Measurements from ENCODE around the gene LIPG.

DNA sequence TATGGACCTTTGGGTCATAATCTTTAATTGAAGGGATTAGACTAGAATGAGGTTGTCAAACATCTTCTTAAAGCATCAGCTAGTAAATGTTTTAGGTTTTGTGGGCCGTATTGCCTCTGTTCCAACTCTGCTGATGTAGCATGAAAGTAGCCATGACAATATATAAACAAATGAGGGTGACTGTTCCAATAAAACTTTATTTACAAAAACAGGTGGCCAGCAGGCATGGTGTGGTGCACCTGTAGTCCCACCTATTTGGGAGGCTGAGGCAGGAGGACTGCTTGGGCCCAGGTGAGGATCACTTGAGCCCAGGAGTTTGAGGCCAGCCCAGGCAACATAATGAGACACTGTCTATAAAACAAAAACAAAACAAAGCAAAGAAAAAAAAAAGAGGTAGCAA, 18.4 kb downstream of the LIPG start:
- TF ChIP-seq, protein P1, sequence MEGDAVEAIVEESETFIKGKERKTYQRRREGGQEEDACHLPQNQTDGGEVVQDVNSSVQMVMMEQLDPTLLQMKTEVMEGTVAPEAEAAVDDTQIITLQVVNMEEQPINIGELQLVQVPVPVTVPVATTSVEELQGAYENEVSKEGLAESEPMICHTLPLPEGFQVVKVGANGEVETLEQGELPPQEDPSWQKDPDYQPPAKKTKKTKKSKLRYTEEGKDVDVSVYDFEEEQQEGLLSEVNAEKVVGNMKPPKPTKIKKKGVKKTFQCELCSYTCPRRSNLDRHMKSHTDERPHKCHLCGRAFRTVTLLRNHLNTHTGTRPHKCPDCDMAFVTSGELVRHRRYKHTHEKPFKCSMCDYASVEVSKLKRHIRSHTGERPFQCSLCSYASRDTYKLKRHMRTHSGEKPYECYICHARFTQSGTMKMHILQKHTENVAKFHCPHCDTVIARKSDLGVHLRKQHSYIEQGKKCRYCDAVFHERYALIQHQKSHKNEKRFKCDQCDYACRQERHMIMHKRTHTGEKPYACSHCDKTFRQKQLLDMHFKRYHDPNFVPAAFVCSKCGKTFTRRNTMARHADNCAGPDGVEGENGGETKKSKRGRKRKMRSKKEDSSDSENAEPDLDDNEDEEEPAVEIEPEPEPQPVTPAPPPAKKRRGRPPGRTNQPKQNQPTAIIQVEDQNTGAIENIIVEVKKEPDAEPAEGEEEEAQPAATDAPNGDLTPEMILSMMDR (conservative IDR thresholded peaks at IDR 0.05; ENCODE audit: low read length) = no peak
- no peak for TF ChIP-seq EZH2phosphoT487 (IDR thresholded peaks at IDR 0.05; ENCODE audit: borderline replicate concordance)
